Tibial nerve (tissue), 4 donors: ENCODE measurements around the gene LRRC15. TPM values are rescaled to one million over a fixed set of nuclear protein-coding genes. Genes with fewer than 3 reads are reported as not detected.

Experiments used
- DNase-seq, 2 donors: peaks; one replicate each; pipeline ENCODE4 v3.0.0-alpha.2; 2019; ENCODE audit warnings: low spot score in 2 of 2
- H3K27ac ChIP-seq, 4 donors: fragments of 200-600 bp; sonication (generic) in 3 of 4; one replicate each; pipeline ENCODE4 v1.5.1; 2017 to 2019; ENCODE audit warnings: mild to moderate bottlenecking in 1 of 4
- H3K27me3 ChIP-seq, 2 donors: fragments of 200-600 bp; sonication (generic) in 1 of 2; one replicate each; pipeline versions ENCODE4 v1.5.1 to v1.6.0; 2017 to 2019
- H3K36me3 ChIP-seq, 3 donors: fragments of 200-600 bp; sonication (generic); one replicate each; pipeline ENCODE4 v1.5.1; 2018 to 2019
- H3K4me1 ChIP-seq, 4 donors: fragments of 200-600 bp; sonication (generic) in 3 of 4; one replicate each; pipeline ENCODE4 v1.5.1; 2017 to 2019
- H3K4me3 ChIP-seq, 4 donors: fragments of 200-600 bp; sonication (generic) in 3 of 4; one replicate each; pipeline ENCODE4 v1.5.1; 2017 to 2019; ENCODE audit warnings: mild to moderate bottlenecking in 1 of 4, moderate library complexity in 1 of 4
- H3K9me3 ChIP-seq, 4 donors: fragments of 200-600 bp; sonication (generic) in 3 of 4; one replicate each; pipeline ENCODE4 v1.5.1; 2017 to 2019
- CTCF ChIP-seq, 5 experiments: fragments of 200-600 bp in 3 of 5; fragments of 450-650 bp in 2 of 5; sonication (generic) in 3 of 5; IDR thresholded peaks; one replicate each; pipeline ENCODE4 v1.5.1; 2016 to 2019; ENCODE audit warnings: antibody characterized with exemption in 5 of 5, mild to moderate bottlenecking in 3 of 5, moderate library complexity in 2 of 5
- EP300 ChIP-seq, 2 donors: sonication (generic); formaldehyde crosslinking; IDR thresholded peaks; one replicate each; pipeline ENCODE4 v1.6.1; 2017; ENCODE audit warnings: antibody characterized with exemption in 2 of 2, mild to moderate bottlenecking in 1 of 2
- POLR2A ChIP-seq, 2 donors: fragments of 450-650 bp; IDR thresholded peaks; one replicate each; pipeline ENCODE4 v1.6.1; 2017; ENCODE audit warnings: antibody characterized with exemption in 2 of 2, mild to moderate bottlenecking in 2 of 2, moderate library complexity in 2 of 2
- WGBS, 2 donors: methylation state at CpG; one replicate each; pipeline ENCODE4 v1.1.5; 2018; 5-methylcytosine and 5-hydroxymethylcytosine counted together
- total RNA-seq, 4 donors: library from RNA; depleted of rRNA; stranded (reverse); fragments of >200 nt; gene quantifications; one replicate each; pipeline ENCODE4 v1.1.0, GENCODE V29; 2016

The LRRC15 gene
- total RNA-seq, 4 donors from 2014 or later: not detected

GRCh38 chr3:194310060-194310835 lies 59.3 kb downstream of the LRRC15 start:
- Histone ChIP-seq H3K27me3 (peaks cover 0 to 7% of the 10 kb centered on the region in 2 donors), H3K9me3 (no peaks in the 10 kb centered on the region), H3K4me3 (no peak overlapping the region), H3K4me1 (peaks cover 0 to 64% (median 13%) of the 10 kb centered on the region in 4 donors), H3K27ac (no peak overlapping the region), H3K36me3 (no peaks in the 10 kb centered on the region)
- 61 to 63% methylated on average over 11 of the region's 11 CpGs for WGBS, 2 donors
- no peak for TF ChIP-seq CTCF (IDR thresholded peaks at IDR 0.05)
- TF ChIP-seq POLR2A (IDR thresholded peaks at IDR 0.05): no peak
- TF ChIP-seq EP300 (IDR thresholded peaks at IDR 0.05): no peak
- no peak for DNase-seq

GRCh38 chr3:194308601-194309449 lies 60.7 kb downstream of the LRRC15 start:
- TF ChIP-seq POLR2A (IDR thresholded peaks at IDR 0.05) (no peak), CTCF (IDR thresholded peaks at IDR 0.05) (no peak), EP300 (IDR thresholded peaks at IDR 0.05) (no peak)
- DNase-seq: no peak
- H3K36me3 ChIP-seq: no peaks in the 10 kb centered on the region
- H3K27me3 ChIP-seq: peaks cover 0 to 7% of the 10 kb centered on the region in 2 donors
- H3K9me3 ChIP-seq: no peaks in the 10 kb centered on the region
- no peak overlapping the region for H3K4me3 ChIP-seq
- no peak overlapping the region for H3K27ac ChIP-seq
- peaks cover 0 to 50% (median 9%) of the 10 kb centered on the region in 4 donors for H3K4me1 ChIP-seq
- 57% methylated on average over 8 of the region's 8 CpGs for WGBS, 2 donors

GRCh38 chr3:194307849-194308248 lies 61.7 kb downstream of the LRRC15 start:
- WGBS, 2 donors: 56 to 57% methylated on average over 7 to 8 of the region's 8 CpGs

GRCh38 chr3:194306771-194307640 lies 62.5 kb downstream of the LRRC15 start:
- H3K36me3 ChIP-seq: no peaks in the 10 kb centered on the region
- H3K4me3 ChIP-seq: no peak overlapping the region
- no peak overlapping the region for H3K27ac ChIP-seq
- no peak for DNase-seq
- H3K9me3 ChIP-seq: no peaks in the 10 kb centered on the region
- 72 to 74% methylated on average over 13 of the region's 13 CpGs for WGBS, 2 donors
- TF ChIP-seq POLR2A (IDR thresholded peaks at IDR 0.05) (no peak), CTCF (IDR thresholded peaks at IDR 0.05) (no peak), EP300 (IDR thresholded peaks at IDR 0.05) (no peak)
- H3K4me1 ChIP-seq: peaks cover 0 to 31% (median 6%) of the 10 kb centered on the region in 4 donors
- H3K27me3 ChIP-seq: peaks cover 0 to 7% of the 10 kb centered on the region in 2 donors

More at GRCh38 chr3:194307849-194308248, 61.7 kb downstream of the LRRC15 start:
- no peak overlapping the region for H3K27ac ChIP-seq
- DNase-seq: no peak
- no peaks in the 10 kb centered on the region for H3K36me3 ChIP-seq
- TF ChIP-seq CTCF (IDR thresholded peaks at IDR 0.05): no peak
- no peak for TF ChIP-seq EP300 (IDR thresholded peaks at IDR 0.05)
- TF ChIP-seq POLR2A (IDR thresholded peaks at IDR 0.05): no peak
- H3K9me3 ChIP-seq: no peaks in the 10 kb centered on the region
- H3K4me1 ChIP-seq: peaks cover 0 to 40% (median 9%) of the 10 kb centered on the region in 4 donors
- H3K27me3 ChIP-seq: peaks cover 0 to 7% of the 10 kb centered on the region in 2 donors
- no peak overlapping the region for H3K4me3 ChIP-seq
